ENCODE measurements around the gene CCNI2.

CCNI2 gene

GRCh38 chr5:132766020-132766805 lies 19.0 kb downstream of the CCNI2 start:
- no peak for DNase-seq

DNA sequence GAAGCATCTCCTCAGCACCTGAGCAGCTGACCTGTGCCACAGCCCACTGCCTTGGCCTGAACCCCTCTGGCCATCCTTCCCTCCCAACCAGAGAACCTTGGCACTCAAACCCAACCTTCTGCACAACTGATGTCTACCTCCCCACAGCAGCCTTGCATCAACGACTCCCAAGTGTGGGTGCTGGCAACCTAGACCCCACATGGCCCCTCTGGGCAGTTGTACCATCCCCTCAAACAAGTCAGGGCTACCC lies 19.5 kb downstream of the CCNI2 start:
- DNase-seq: no peak

- DNase-seq: no peak
Measured at GRCh38 chr5:132767150-132767549, 19.9 kb downstream of the CCNI2 start.

DNA sequence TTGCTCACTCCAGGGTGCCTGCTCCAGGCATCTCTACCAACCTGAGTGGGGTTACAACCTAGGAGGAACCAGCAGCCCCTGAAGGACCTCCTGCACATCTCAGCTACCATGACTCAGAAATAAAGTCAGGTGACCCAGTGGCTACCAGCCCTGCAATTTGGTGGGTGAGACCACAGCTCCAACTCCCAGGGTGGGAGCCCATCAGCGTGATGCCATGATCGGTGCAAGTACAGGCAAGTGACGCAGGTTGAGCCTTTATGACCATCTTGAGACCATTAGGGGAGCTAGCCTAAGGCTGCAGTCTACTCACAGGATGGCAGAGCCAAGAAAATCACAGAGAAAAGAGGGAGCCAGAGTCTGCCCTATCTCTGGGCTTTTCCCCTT lies 21.3 kb downstream of the CCNI2 start:
- no peak for DNase-seq

GRCh38 chr5:132770476-132771159 lies 23.4 kb downstream of the CCNI2 start:
- DNase-seq: no peak

DNA sequence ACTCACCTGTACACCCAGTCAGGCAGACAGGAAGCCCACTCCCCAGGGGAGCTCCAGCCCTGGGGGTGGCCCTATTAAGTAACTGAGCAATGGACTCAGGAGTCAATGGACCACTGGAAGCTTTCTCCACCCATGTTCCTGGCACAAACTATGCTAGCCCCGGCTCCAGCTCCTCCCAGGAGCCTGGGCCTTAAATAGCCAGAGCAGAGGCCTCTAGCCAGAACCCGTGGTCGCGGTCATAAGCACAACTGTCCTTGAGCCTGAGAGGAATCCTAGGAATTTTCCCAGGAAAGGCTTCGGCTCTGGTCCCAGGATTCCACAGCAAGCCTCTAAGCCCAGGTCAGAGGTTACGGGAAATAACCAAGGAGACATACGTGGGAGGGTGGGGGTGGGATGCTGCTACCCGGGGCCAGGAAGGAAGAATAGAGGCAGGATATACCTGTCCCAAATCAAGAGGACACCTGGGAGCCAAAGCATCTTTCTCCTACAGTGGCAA lies 24.3 kb downstream of the CCNI2 start:
- DNase-seq: no peak

DNA sequence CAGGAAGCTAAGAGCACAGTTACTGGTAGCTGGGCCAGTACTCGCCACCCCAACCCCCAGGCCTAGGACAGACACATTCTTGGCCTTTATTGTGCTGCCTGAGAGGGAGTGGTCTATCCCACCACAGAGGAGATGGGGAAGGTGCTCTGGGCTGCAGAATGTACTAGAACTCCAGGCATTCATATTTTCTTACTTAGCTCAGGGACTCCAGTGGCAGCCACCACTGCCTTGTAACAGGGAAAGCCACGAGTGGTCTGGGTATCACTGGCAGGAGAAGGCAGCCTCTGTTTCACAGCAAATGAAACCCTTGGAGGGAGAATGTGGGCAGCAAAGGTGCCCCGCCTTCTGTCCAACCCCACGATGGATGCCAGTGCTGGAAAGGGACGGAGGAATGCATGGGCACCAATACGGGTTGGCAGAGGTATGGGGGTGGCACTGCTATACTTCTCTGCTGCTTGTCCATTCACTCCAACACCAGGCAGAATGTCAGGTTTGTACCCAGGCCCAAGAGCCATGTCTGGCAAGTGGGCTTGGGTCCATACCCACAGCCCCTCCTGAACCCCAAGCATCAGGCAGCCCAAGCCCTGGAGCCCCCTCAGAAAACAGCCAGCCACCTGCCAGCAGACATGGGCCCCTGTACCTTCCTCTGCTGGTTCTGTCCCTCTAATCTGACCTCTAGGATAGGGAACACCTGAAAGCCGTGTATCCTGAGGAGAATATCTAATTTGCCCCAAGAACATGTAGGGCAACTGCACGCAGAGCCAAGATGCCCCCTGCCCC lies 25.3 kb downstream of the CCNI2 start:
- DNase-seq: no peak

DNA sequence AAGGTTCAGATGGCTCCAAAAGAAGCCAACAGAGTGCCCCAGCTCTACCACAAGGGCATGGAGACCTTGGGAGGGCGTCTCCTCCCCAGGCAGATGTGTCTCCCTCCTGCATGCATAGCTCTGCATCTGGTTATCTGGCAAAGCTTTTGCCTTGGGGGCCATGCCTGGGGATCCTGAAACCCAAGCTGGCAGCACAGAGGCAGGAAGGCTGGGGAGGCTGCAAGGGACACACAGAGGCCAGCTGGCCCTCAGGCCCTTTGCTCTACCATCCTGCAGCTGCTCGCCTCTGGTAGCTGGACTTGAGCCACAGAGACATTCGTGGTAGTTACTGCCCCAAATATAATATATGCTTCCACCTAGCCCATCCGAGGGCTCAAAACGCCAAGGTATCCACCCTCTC lies 25.9 kb downstream of the CCNI2 start:
- no peak for DNase-seq

DNA sequence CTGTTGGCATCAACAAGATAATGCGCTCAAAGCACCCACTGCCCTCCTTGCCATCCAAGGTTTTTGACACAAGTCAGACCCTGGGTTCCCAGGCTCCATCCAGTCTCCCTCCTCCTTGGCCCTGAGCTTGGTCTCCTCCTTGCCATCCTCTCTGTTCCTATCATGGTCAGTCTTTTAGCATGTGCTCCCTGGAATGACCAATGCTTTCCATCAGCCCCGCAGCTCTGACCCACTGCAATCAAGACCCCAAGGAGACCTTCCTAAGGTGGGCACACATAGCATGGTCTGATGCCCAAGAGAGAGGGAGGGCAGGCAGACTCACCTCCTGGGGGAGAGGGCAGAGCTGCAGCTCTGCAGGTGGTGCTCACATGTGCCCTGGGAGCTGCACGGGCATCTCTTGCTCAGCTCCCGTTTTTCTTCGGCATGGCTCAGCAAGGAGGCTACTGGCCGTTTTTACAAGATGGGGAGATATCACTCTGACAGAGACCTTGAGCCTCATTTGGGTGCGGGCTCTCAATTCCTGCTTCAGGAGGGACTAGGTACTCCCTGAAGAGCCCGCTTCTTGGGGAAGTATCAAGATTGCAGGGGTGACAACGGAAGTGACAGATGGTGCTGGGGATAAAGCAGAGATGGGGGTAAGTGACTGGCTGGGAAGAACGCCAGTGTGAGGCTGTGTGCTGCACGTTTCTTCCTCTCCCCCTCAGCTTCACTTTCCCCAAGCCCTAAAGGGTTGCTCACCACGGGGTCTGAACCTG lies 26.6 kb downstream of the CCNI2 start:
- no peak for DNase-seq

- no peak for DNase-seq
Measured at GRCh38 chr5:132774406-132774805, 27.2 kb downstream of the CCNI2 start.

GRCh38 chr5:132774896-132775295 lies 27.7 kb downstream of the CCNI2 start:
- DNase-seq: no peak

GRCh38 chr5:132775476-132775961 lies 28.3 kb downstream of the CCNI2 start:
- DNase-seq: no peak

DNA sequence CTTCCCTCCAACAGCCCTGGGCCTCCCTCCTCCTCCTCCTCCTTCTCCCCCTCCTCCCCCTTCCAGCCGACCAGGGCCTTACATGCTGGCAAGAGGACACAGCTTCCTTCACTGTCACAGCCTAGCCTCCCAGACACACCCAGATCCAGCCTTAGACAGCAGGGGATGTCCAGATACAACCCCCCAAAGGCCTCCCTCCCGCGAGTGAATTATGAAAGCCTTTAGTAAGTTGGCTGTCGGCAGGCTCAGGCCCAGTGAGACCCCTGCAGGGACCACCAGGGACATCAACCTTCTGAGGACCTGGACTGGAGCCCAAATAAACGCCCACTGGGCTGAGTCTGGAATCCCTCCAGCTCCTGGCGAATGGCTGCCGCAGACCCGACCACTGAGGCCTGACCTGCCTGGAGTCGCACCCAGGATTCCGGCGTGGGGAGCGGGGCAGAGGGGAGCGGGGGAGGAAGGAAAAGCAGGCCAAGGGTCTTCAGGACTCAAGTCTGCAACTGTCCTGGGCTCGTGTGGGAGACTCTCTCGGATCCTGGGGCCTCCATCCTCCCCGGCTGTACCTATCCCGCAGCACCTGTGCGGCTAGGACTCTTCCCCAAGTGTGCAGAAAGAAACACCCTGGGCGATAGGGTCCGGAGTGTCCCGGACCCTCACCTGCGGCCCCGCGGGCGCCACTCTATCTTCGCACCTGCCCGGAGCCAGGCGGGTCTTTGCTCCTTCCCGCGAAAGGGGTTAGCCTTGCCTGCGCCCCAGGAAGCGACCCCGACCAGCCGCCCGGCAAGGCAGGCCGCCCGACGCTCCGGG lies 29.1 kb downstream of the CCNI2 start:
- no peak for DNase-seq

GRCh38 chr5:132776938-132777208 lies 29.6 kb downstream of the CCNI2 start:
- DNase-seq: no peak

GRCh38 chr5:132777209-132778069 lies 30.2 kb downstream of the CCNI2 start, which contains the start of gene SEPTIN8:
Gene SEPTIN8 (minus strand): TSS chr5:132777239. CDS start chr5:132777137, 102 bp downstream.
- no peak for DNase-seq

DNA sequence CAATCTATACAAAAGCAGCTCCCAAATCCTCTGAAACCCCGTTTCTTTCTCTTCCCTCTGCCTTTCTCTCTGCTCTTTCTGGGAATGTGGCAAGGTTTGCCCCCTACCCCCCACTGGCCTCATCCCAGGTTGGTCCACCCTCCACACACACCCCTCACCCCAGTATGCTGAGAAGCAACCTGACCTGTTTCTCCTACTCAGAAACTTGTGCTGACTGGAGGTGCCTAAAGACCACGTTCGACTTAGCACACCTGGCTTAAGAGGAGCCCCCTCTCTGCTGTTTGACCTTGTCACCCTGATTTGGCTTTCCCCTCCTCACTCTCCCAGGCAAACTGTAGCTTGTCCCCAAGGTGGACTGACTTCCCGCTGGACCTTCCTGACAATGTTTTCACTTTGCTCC lies 30.9 kb downstream of the CCNI2 start:
- DNase-seq: no peak

DNA sequence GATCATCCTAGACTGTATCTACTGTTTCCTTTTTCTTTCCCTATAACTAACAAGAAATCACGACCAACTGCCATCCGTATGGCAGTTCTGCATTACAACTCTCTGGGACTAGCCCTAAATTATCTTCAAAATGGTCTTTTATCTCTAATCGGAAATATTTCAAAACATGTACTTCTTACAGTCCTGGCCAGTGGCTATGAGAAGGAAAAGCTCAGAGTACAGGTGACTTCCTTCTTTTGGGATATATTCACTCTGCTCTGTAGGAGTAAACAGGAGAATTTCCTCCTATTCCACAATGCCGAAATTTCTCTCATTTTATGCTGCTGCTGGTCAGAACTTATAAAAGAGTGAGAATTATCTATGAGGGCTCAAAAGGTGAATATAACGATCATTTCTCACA lies 31.6 kb downstream of the CCNI2 start:
- DNase-seq: no peak

- DNase-seq: no peak
Measured at GRCh38 chr5:132779961-132780360, 32.7 kb downstream of the CCNI2 start.

GRCh38 chr5:132780577-132780976 lies 33.4 kb downstream of the CCNI2 start:
- no peak for DNase-seq

GRCh38 chr5:132781029-132781428 lies 33.8 kb downstream of the CCNI2 start:
- no peak for DNase-seq

DNA sequence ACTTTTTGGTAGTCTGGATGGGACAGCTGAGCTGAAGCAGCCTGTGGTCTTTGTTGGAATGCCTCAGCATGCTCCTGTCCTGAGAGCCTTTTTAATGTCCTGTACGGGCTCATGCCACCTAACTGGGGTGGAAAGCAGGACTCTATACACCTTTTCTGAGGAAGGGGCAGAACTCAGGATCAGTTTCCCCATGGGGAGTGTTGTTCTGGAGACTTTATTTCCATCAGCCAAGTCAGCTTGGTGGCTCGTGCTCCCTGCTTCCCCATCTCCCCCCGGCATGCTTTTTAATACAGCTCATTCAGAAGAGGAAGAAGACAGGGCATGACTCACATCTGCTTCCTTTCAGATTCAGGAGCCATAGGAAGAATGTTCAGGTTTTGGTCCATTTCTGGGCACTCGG lies 34.9 kb downstream of the CCNI2 start:
- no peak for DNase-seq
